ENCODE data around the gene TMEM181. TPM values are rescaled to one million over a fixed set of nuclear protein-coding genes. Genes with fewer than 3 reads are reported as not detected.
"Not testable (repeated sequence)": the region's sequence is repeated elsewhere in the genome, so short reads cannot be mapped to it uniquely, and the experiment has no call there.

Gene TMEM181
- polyA plus RNA-seq, 4 donors = 20.5 to 24.7 (median 22.5) TPM

GRCh38 chr6:158633127-158633526 lies 73.2 kb downstream of the TMEM181 start:
- no peak for DNase-seq (ENCODE audit: low read depth in 4 of 4, low spot score in 2 of 4)

- no peak for DNase-seq (ENCODE audit: low read depth in 4 of 4, low spot score in 2 of 4)
Measured at GRCh38 chr6:158634695-158635426, 75.0 kb downstream of the TMEM181 start.

- DNase-seq (ENCODE audit: low read depth in 4 of 4, low spot score in 2 of 4) = no peak
Measured at GRCh38 chr6:158635427-158636073, 75.7 kb downstream of the TMEM181 start.

- DNase-seq (ENCODE audit: low read depth in 4 of 4, low spot score in 2 of 4) = no peak
Measured at GRCh38 chr6:158636778-158637177, 76.9 kb downstream of the TMEM181 start.

- DNase-seq (ENCODE audit: low read depth in 4 of 4, low spot score in 2 of 4) = no peak
Measured at GRCh38 chr6:158638324-158638854, 78.5 kb downstream of the TMEM181 start.

GRCh38 chr6:158639056-158639455 lies 79.2 kb downstream of the TMEM181 start:
- DNase-seq (ENCODE audit: low read depth in 4 of 4, low spot score in 2 of 4) = no peak

- DNase-seq (ENCODE audit: low read depth in 4 of 4, low spot score in 2 of 4) = no peak
Measured at GRCh38 chr6:158640519-158640918, 80.6 kb downstream of the TMEM181 start.

GRCh38 chr6:158642097-158642601 lies 82.3 kb downstream of the TMEM181 start:
- no peak for DNase-seq (ENCODE audit: low read depth in 4 of 4, low spot score in 2 of 4)

GRCh38 chr6:158643836-158644230 lies 83.9 kb downstream of the TMEM181 start:
- no peak for DNase-seq (ENCODE audit: low read depth in 4 of 4, low spot score in 2 of 4)

GRCh38 chr6:158644231-158645063 lies 84.6 kb downstream of the TMEM181 start, which contains the start of gene DYNLT1:
TSS of gene DYNLT1 (minus strand) at chr6:158644743. CDS start at chr6:158644708, 35 bp downstream.
- peak; percentile 88 to 89 (median 88) for DNase-seq (ENCODE audit: low read depth in 4 of 4, low spot score in 2 of 4)

- no peak for DNase-seq (ENCODE audit: low read depth in 4 of 4, low spot score in 2 of 4)
Measured at GRCh38 chr6:158645064-158646022, 85.5 kb downstream of the TMEM181 start.

- no peak for DNase-seq (ENCODE audit: low read depth in 4 of 4, low spot score in 2 of 4)
Measured at GRCh38 chr6:158646023-158646910, 86.4 kb downstream of the TMEM181 start.

GRCh38 chr6:158647501-158647900 lies 87.6 kb downstream of the TMEM181 start:
- DNase-seq (ENCODE audit: low read depth in 4 of 4, low spot score in 2 of 4) = no peak

GRCh38 chr6:158648682-158649131 lies 88.8 kb downstream of the TMEM181 start:
- DNase-seq (ENCODE audit: low read depth in 4 of 4, low spot score in 2 of 4) = no peak

GRCh38 chr6:158649289-158650143 lies 89.6 kb downstream of the TMEM181 start, which contains the start of gene SYTL3:
TSS of gene SYTL3 (plus strand) at chr6:158650054. CDS start at chr6:158663269, 13,215 bp downstream.
- DNase-seq (ENCODE audit: low read depth in 4 of 4, low spot score in 2 of 4) = no peak

- DNase-seq (ENCODE audit: low read depth in 4 of 4, low spot score in 2 of 4) = not testable (repeated sequence)
Measured at GRCh38 chr6:158651981-158652737, 92.3 kb downstream of the TMEM181 start.

Measured in left renal cortex interstitium (tissue), 4 donors.